ENCODE measurements around the gene CIAO1. TPM values are rescaled to one million over a fixed set of nuclear protein-coding genes. Genes with fewer than 3 reads are reported as not detected.

Gene CIAO1
- total and polyA plus RNA-seq, 2 of the 13 experiments (the other 11 are each of a cell fraction or from before 2014, with no cell fraction given) = 99.3 to 120 TPM

GRCh38 chr2:96261328-96262003, 4.6 kb upstream of the CIAO1 start (continued):
- TF ChIP-seq ZNF800 (CRISPR knock-in tag; IDR thresholded peaks at IDR 0.05) (0 out of 2 replicates have a peak, but pooled peaks have one; percentile 57), AGO1 (IDR thresholded peaks at IDR 0.05; ENCODE audit: low read depth, low read length, poor library complexity, severe bottlenecking) (no peak), ZHX2 (IDR thresholded peaks at IDR 0.05; ENCODE audit: low read depth) (0 out of 2 replicates have a peak, but pooled peaks have one; percentile 17), ZHX2 (CRISPR knock-in tag; IDR thresholded peaks at IDR 0.05; ENCODE audit: borderline replicate concordance) (no peak), ZNF749 (CRISPR knock-in tag; IDR thresholded peaks at IDR 0.05; ENCODE audit: borderline replicate concordance) (no peak), PCBP1 (IDR thresholded peaks at IDR 0.05; ENCODE audit: borderline replicate concordance, low read depth, low read length) (no peak), ZNF850 (CRISPR knock-in tag; conservative IDR thresholded peaks at IDR 0.05) (no peak), ZSCAN12 (CRISPR knock-in tag; IDR thresholded peaks at IDR 0.05) (no peak), ZSCAN25 (CRISPR knock-in tag; IDR thresholded peaks at IDR 0.05) (no peak), E2F5 (CRISPR knock-in tag; conservative IDR thresholded peaks at IDR 0.05) (no peak), BRCA1 (CRISPR knock-in tag; IDR thresholded peaks at IDR 0.05) (no peak; the same call in 1 of the 2 replicates), GZF1 (CRISPR knock-in tag; IDR thresholded peaks at IDR 0.05) (no peak), ZNF510 (CRISPR knock-in tag; IDR thresholded peaks at IDR 0.05; ENCODE audit: low read depth) (no peak), SNAPC2 (CRISPR knock-in tag; IDR thresholded peaks at IDR 0.05) (peak; percentile 74; the same call in 1 of the 2 replicates), SMAD3 (CRISPR knock-in tag; IDR thresholded peaks at IDR 0.05) (no peak), AHR (CRISPR knock-in tag; IDR thresholded peaks at IDR 0.05) (no peak), ZNF275 (CRISPR knock-in tag; IDR thresholded peaks at IDR 0.05; ENCODE audit: borderline replicate concordance) (no peak), ZNF260 (CRISPR knock-in tag; IDR thresholded peaks at IDR 0.05; ENCODE audit: borderline replicate concordance, low read depth) (no peak), RBAK (CRISPR knock-in tag; IDR thresholded peaks at IDR 0.05) (no peak), MBNL3 (CRISPR knock-in tag; conservative IDR thresholded peaks at IDR 0.05) (no peak), SATB2 (CRISPR knock-in tag; IDR thresholded peaks at IDR 0.05) (no peak)

Data from HepG2 (cell line).